Osteocyte (in vitro differentiated cells): Measurements from ENCODE around the gene LYRM1. TPM values are rescaled to one million over a fixed set of nuclear protein-coding genes. Genes with fewer than 3 reads are reported as not detected.

Experiments used
- DNase-seq: peaks from one replicate; pipeline ENCODE4 v3.0.0; 2021; ENCODE audit warnings: mixed read lengths; ENCODE audit not compliant: unreplicated experiment; ENCODE audit errors: extremely low spot score
- H3K27ac Mint-ChIP-seq: one replicate; pipeline ENCODE4 v1.8.0; 2021; ENCODE audit warnings: mild to moderate bottlenecking, mixed read lengths; ENCODE audit not compliant: unreplicated experiment
- H3K27me3 Mint-ChIP-seq: one replicate; pipeline ENCODE4 v1.8.0; 2021; ENCODE audit warnings: mixed read lengths; ENCODE audit not compliant: unreplicated experiment
- H3K36me3 Mint-ChIP-seq: one replicate; pipeline ENCODE4 v1.8.0; 2021; ENCODE audit warnings: mixed read lengths; ENCODE audit not compliant: unreplicated experiment
- H3K4me1 Mint-ChIP-seq: one replicate; pipeline ENCODE4 v1.8.0; 2021; ENCODE audit warnings: mixed read lengths; ENCODE audit not compliant: unreplicated experiment
- H3K4me3 Mint-ChIP-seq: one replicate; pipeline ENCODE4 v1.8.0; 2021; ENCODE audit warnings: mild to moderate bottlenecking, moderate library complexity, mixed read lengths; ENCODE audit not compliant: unreplicated experiment
- H3K9me3 Mint-ChIP-seq: one replicate; pipeline ENCODE4 v1.8.0; 2021; ENCODE audit warnings: mixed read lengths; ENCODE audit not compliant: unreplicated experiment
- long read RNA-seq: library from polyadenylated mRNA; unstranded; transcript quantifications from one replicate; pipeline ENCODE4 v2.0.0, GENCODE V29; 2021
- total RNA-seq: library from RNA; stranded (reverse); gene quantifications from 2 replicates; pipeline ENCODE4 v1.2.1, GENCODE V29; 2021
- TF ChIP-seq, protein P1 (sequence below): fragments of 200-600 bp; sonication (generic); IDR thresholded peaks from 2 replicates; pipeline ENCODE4 v1.5.0; 2021; ENCODE audit warnings: antibody characterized with exemption, mild to moderate bottlenecking, moderate library complexity

LYRM1 gene, protein sequence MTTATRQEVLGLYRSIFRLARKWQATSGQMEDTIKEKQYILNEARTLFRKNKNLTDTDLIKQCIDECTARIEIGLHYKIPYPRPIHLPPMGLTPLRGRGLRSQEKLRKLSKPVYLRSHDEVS
- total RNA-seq = 14.9 and 18.1 TPM in 2 replicates
- long read RNA-seq, transcript LYRM1-201 (5 exons, 1,626 nt) = minor isoform, 5 of 96 reads
- long read RNA-seq, transcript LYRM1-204 (4 exons, 1,558 nt) = minor isoform, 24 of 96 reads
- long read RNA-seq, transcript LYRM1-208 (4 exons, 460 nt) = major isoform, 34 of 96 reads
- long read RNA-seq, partial matches to known transcripts = 3 of 96 reads
- long read RNA-seq, other reads (novel, unspliced or antisense) = 26 of 96 reads

DNA sequence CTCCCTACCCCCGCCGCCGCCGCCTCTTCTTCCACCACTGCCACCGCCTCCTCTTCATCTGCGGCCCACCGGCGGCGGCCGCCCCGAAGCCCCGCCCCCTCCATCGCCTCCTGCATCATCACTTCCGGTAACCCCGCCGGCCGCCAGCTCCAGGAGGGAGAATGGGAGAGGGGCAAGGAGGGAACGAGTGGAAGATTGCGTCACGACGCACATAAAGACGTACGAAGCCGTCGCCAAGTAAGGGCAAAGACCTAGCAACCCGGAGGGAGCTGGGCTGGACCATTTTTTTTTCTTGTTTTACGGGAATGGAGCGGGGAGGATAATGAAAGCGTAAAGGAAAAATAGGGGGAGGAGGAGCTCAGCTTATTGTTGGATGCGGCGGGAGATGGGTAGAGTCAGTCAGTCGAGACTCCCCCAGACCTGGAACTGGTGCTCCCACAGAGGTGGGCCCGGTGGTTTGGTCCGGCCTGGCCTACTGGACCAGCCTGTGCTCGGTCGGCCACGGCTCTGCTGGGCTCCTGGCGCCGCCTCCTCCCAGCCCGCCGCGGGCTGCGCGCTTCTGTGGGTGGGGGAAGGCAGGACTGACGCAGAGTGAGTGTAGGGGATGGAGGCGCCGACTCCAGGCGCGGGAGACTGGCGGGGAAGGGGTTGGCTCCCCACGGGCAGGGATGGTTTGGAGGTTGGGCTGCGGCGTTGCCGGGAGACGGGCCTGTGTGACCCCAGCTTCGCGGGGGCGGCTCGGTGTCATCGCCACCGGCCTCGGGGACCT, at the start of gene LYRM1, which contains the start of gene DCUN1D3:
Gene LYRM1 (plus strand): TSS at position 473 of the 769 bp plus-strand sequence. CDS start 14,785 bp downstream, outside the sequence.
Gene DCUN1D3 (minus strand): TSS at position 60 of the 769 bp plus-strand sequence. CDS start 37,820 bp downstream, outside the sequence.
- peak within 1 kb of the TSS; percentile 99 for H3K27ac Mint-ChIP-seq
- H3K27me3 Mint-ChIP-seq = no peaks in the 10 kb centered on the region
- H3K36me3 Mint-ChIP-seq = peaks cover 8% of the 10 kb centered on the region
- DNase-seq = peak; percentile 98
- peaks cover 68% of the 10 kb centered on the region for H3K4me1 Mint-ChIP-seq
- H3K4me3 Mint-ChIP-seq = peak within 1 kb of the TSS; percentile 87
- TF ChIP-seq, protein P1, sequence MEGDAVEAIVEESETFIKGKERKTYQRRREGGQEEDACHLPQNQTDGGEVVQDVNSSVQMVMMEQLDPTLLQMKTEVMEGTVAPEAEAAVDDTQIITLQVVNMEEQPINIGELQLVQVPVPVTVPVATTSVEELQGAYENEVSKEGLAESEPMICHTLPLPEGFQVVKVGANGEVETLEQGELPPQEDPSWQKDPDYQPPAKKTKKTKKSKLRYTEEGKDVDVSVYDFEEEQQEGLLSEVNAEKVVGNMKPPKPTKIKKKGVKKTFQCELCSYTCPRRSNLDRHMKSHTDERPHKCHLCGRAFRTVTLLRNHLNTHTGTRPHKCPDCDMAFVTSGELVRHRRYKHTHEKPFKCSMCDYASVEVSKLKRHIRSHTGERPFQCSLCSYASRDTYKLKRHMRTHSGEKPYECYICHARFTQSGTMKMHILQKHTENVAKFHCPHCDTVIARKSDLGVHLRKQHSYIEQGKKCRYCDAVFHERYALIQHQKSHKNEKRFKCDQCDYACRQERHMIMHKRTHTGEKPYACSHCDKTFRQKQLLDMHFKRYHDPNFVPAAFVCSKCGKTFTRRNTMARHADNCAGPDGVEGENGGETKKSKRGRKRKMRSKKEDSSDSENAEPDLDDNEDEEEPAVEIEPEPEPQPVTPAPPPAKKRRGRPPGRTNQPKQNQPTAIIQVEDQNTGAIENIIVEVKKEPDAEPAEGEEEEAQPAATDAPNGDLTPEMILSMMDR = no peak
- no peaks in the 10 kb centered on the region for H3K9me3 Mint-ChIP-seq

DNA sequence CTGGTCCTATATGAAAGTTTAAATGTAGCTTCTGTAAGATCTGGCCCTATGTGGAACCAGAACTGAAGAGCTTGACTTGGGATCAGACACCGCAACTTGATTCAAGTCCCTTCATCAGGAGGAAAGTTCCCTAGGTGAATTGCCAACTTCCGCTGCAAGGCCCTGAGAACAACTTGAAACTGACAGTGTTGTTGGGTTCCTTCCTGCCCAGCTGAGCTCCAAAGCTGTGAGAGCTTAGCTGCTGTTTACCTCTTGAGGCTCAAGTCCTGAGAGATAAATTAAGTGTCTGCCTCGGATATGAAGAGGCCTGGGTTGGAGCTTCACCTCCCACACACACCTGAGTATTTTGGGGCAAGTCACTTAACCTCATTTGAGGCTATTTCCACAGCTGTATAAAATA, 49.6 kb upstream of the LYRM1 start:
- TF ChIP-seq, protein P1 = no peak
- H3K4me1 Mint-ChIP-seq = peaks cover 33% of the 10 kb centered on the region
- H3K27me3 Mint-ChIP-seq = no peaks in the 10 kb centered on the region
- H3K27ac Mint-ChIP-seq = peak overlapping the region; percentile 72
- no peaks in the 10 kb centered on the region for H3K9me3 Mint-ChIP-seq
- H3K36me3 Mint-ChIP-seq = peaks cover 13% of the 10 kb centered on the region
- no peak for DNase-seq
- H3K4me3 Mint-ChIP-seq = no peak overlapping the region

DNA sequence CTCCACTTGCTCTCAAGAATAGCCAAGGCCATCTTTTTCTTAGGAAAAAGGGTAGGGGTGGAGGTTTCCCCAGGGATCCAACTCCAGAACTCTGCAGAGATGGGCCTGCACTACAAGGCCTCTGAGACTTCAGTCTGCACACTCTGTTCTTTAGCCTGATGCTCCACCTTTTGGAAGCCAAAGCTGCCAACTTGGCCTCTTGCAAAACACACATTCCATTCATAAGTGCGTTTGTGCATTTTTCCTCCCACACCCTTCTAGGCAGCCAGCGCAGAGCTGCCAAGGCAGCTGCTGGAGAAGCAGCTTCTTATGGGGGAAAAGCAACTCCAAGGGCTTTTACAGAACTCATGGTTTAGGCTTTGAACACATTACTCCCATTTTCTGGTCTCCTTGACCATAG, 49.0 kb upstream of the LYRM1 start:
- Mint-ChIP-seq H3K4me1 (peaks cover 33% of the 10 kb centered on the region), H3K27ac (peak overlapping the region; percentile 72), H3K27me3 (no peaks in the 10 kb centered on the region)

DNA sequence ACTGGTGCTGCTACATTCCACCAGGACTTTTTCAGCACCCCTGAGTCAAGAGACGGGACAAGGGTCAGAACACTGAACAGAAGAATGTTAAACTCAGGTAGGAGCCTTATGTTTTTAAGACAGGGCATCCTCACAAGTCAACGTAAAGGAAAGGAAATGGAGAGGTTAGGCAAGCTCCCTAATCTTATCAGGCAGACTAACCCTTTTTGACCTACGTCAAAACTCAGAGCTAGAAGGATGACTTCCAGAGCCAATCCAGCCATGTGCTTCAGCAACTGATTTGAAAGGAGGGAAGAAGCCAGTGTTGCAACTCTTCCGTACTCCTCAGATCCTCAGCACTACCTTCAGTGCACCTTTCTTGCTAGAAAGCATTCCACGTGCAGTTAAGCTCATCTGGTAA, 47.4 kb upstream of the LYRM1 start:
- DNase-seq = no peak
- Mint-ChIP-seq H3K27ac (peak overlapping the region; percentile 70), H3K9me3 (no peaks in the 10 kb centered on the region), H3K27me3 (no peaks in the 10 kb centered on the region), H3K4me3 (no peak overlapping the region), H3K4me1 (peaks cover 33% of the 10 kb centered on the region), H3K36me3 (peaks cover 15% of the 10 kb centered on the region)
- TF ChIP-seq, protein P1 = no peak

More for the DNA sequence above, 49.0 kb upstream of the LYRM1 start:
- Mint-ChIP-seq H3K36me3 (peaks cover 15% of the 10 kb centered on the region), H3K4me3 (no peak overlapping the region), H3K9me3 (no peaks in the 10 kb centered on the region)
- TF ChIP-seq, protein P1 = no peak
- no peak for DNase-seq
